SK-N-SH (cell line): ENCODE results near the gene PTBP1. TPM values are rescaled to one million over a fixed set of nuclear protein-coding genes. Genes with fewer than 3 reads are reported as not detected.
A peak's percentile ranks its signal among the peaks of the same experiment; 100 is the strongest.

Experiments used
- CTCF ChIA-PET: fragments of 300-600, 350-600 bp; formaldehyde crosslinking; extraction: SDS; loops from one replicate; lab custom pipeline; 2021; lab: Yijun Ruan, JAX
- POLR2A ChIA-PET: fragments of 350-600 bp; sonication (Branson Sonifier 250); formaldehyde crosslinking; extraction: SDS; loops from one replicate; lab custom pipeline; 2020; ENCODE audit warnings: antibody characterized with exemption, inconsistent platforms; lab: Yijun Ruan, JAX
- DNase-seq: peaks from one replicate; pipeline ENCODE4 v3.0.0; 2012
- H2AFZ ChIP-seq: fragments of 200-600 bp; sonication (generic); 2 replicates; pipeline ENCODE4 v1.8.1; 2016; ENCODE audit warnings: antibody characterized with exemption, mild to moderate bottlenecking, low read depth
- H3F3A ChIP-seq: fragments of 200-600 bp; sonication (generic); replicated peaks from 2 replicates; pipeline ENCODE3; 2016; ENCODE audit warnings: antibody characterized with exemption, mild to moderate bottlenecking; ENCODE audit not compliant: insufficient read depth
- H3K27ac ChIP-seq, 2 experiments: fragments of 200-500 bp in 1 of 2; fragments of 200-600 bp in 1 of 2; sonication (Bioruptor generic) in 1 of 2; sonication (generic), shearing (Covaris generic) in 1 of 2; 2 replicates each; pipeline versions ENCODE4 v1.5.1 to v1.6.1; 2014 to 2016; ENCODE audit warnings: low read depth in 2 of 2, inconsistent platforms in 1 of 2, low read length in 1 of 2, mild to moderate bottlenecking in 1 of 2, mixed read lengths in 1 of 2
- H3K27me3 ChIP-seq: fragments of 200-600 bp; sonication (generic), shearing (Covaris generic); 2 replicates; pipeline ENCODE4 v1.6.1; 2016; ENCODE audit warnings: mixed run types; ENCODE audit not compliant: insufficient read depth
- H3K36me3 ChIP-seq, 2 experiments: fragments of 200-500 bp in 1 of 2; fragments of 200-600 bp in 1 of 2; sonication (Bioruptor generic) in 1 of 2; sonication (generic) in 1 of 2; replicated peaks in 1 of 2; 2 replicates each; pipeline versions ENCODE3 to v1.5.1; 2014 to 2016; ENCODE audit warnings: low read length in 1 of 2, mild to moderate bottlenecking in 1 of 2; ENCODE audit not compliant: insufficient read depth in 2 of 2, control insufficient read depth in 1 of 2
- H3K4me1 ChIP-seq, 2 experiments: fragments of 200-500 bp in 1 of 2; fragments of 200-600 bp in 1 of 2; sonication (Bioruptor generic) in 1 of 2; sonication (generic), shearing (Covaris generic) in 1 of 2; 2 replicates each; pipeline versions ENCODE4 v1.5.1 to v1.6.1; 2014 to 2016; ENCODE audit warnings: low read depth in 1 of 2, low read length in 1 of 2, mixed run types in 1 of 2; ENCODE audit not compliant: insufficient read depth in 2 of 2, control insufficient read depth in 1 of 2
- H3K4me2 ChIP-seq: fragments of 200-600 bp; sonication (generic), shearing (Covaris generic); 2 replicates; pipeline ENCODE4 v1.6.1; 2017; ENCODE audit warnings: mixed run types
- H3K4me3 ChIP-seq, 2 experiments: fragments of 200-500 bp in 1 of 2; fragments of 200-600 bp in 1 of 2; sonication (Bioruptor generic) in 1 of 2; sonication (generic), shearing (Covaris generic) in 1 of 2; 2 replicates each; pipeline versions ENCODE4 v1.5.1 to v1.8.1; 2014 to 2016; ENCODE audit warnings: low read depth in 2 of 2, inconsistent platforms in 1 of 2, low read length in 1 of 2, mild to moderate bottlenecking in 1 of 2, mixed read lengths in 1 of 2, moderate library complexity in 1 of 2
- H3K79me2 ChIP-seq: fragments of 200-600 bp; sonication (generic); 2 replicates; pipeline ENCODE4 v1.8.1; 2017; ENCODE audit warnings: mild to moderate bottlenecking; ENCODE audit not compliant: insufficient read depth
- H3K9ac ChIP-seq: fragments of 200-600 bp; sonication (generic); 2 replicates; pipeline ENCODE4 v1.6.1; 2017; ENCODE audit warnings: mixed run types
- H3K9me2 ChIP-seq: fragments of 200-600 bp; sonication (generic); 2 replicates; pipeline ENCODE4 v1.6.1; 2017; ENCODE audit warnings: mixed run types
- H3K9me3 ChIP-seq: fragments of 200-600 bp; sonication (generic); 2 replicates; pipeline ENCODE4 v1.6.1; 2017; ENCODE audit warnings: mixed run types, mild to moderate bottlenecking, moderate library complexity
- H4K20me1 ChIP-seq: fragments of 200-600 bp; sonication (generic); 2 replicates; pipeline ENCODE4 v1.6.1; 2017; ENCODE audit warnings: mild to moderate bottlenecking, mixed run types; ENCODE audit not compliant: insufficient read depth
- CHD2 ChIP-seq: fragments of 150-350 bp; IDR thresholded peaks from 2 replicates; pipeline ENCODE4 v1.6.1; 2018; ENCODE audit warnings: low read length; ENCODE audit not compliant: partially characterized antibody
- ELF1 ChIP-seq: IDR thresholded peaks from 2 replicates; pipeline ENCODE4 v1.4.0; 2012
- EZH2phosphoT487 ChIP-seq: fragments of 200-600 bp; sonication (generic); IDR thresholded peaks from 2 replicates; pipeline ENCODE4 v1.6.1; 2017; ENCODE audit warnings: low read depth, mixed run types, mild to moderate bottlenecking, antibody characterized with exemption, moderate library complexity, borderline replicate concordance
- FOSL2 ChIP-seq: IDR thresholded peaks from 2 replicates; pipeline ENCODE4 v1.4.0; 2012; ENCODE audit warnings: low read depth, mild to moderate bottlenecking, moderate library complexity, borderline replicate concordance
- FOXJ3 ChIP-seq: sonication (generic); formaldehyde crosslinking; IDR thresholded peaks from 2 replicates; pipeline ENCODE4 v1.5.1; 2020; ENCODE audit warnings: mild to moderate bottlenecking, missing genetic modification reagents
- FOXM1 ChIP-seq: IDR thresholded peaks from 2 replicates; pipeline ENCODE4 v1.4.0; 2012; ENCODE audit warnings: low read depth, mild to moderate bottlenecking
- GATA2 ChIP-seq: sonication (generic); formaldehyde crosslinking; IDR thresholded peaks from 2 replicates; pipeline ENCODE4 v1.5.0; 2020; ENCODE audit warnings: mild to moderate bottlenecking, missing genetic modification reagents
- JUND ChIP-seq: IDR thresholded peaks from 2 replicates; pipeline ENCODE4 v1.4.0; 2012
- NFIC ChIP-seq: IDR thresholded peaks from 2 replicates; pipeline ENCODE4 v1.4.0; 2012; ENCODE audit warnings: borderline replicate concordance
- NRF1 ChIP-seq: IDR thresholded peaks from 2 replicates; pipeline ENCODE4 v1.6.1; 2012; ENCODE audit warnings: low read depth, mild to moderate bottlenecking, low read length
- RCOR1 ChIP-seq: fragments of 150-350 bp; IDR thresholded peaks from 2 replicates; pipeline ENCODE4 v1.6.1; 2017; ENCODE audit warnings: antibody characterized with exemption, low read length
- REST ChIP-seq: IDR thresholded peaks from 2 replicates; pipeline ENCODE4 v1.6.1; 2012; ENCODE audit warnings: mild to moderate bottlenecking, low read depth, low read length, moderate library complexity
- RFX5 ChIP-seq: IDR thresholded peaks from 2 replicates; pipeline ENCODE4 v1.6.1; 2012; ENCODE audit warnings: mild to moderate bottlenecking, improper control_type of control experiment, low read length
- RXRA ChIP-seq: IDR thresholded peaks from 2 replicates; pipeline ENCODE4 v1.4.0; 2012; ENCODE audit warnings: low read depth, mild to moderate bottlenecking, borderline replicate concordance
- SIN3A ChIP-seq: IDR thresholded peaks from 2 replicates; pipeline ENCODE4 v1.6.1; 2012; ENCODE audit warnings: low read depth, mild to moderate bottlenecking, low read length, moderate library complexity, borderline replicate concordance
- TAF1 ChIP-seq: IDR thresholded peaks from 2 replicates; pipeline ENCODE4 v1.6.1; 2012; ENCODE audit warnings: low read depth, mild to moderate bottlenecking, low read length, moderate library complexity, borderline replicate concordance
- TCF12 ChIP-seq: IDR thresholded peaks from 2 replicates; pipeline ENCODE4 v1.4.0; 2012
- TEAD4 ChIP-seq: IDR thresholded peaks from 2 replicates; pipeline ENCODE4 v1.4.0; 2012; ENCODE audit warnings: mild to moderate bottlenecking, borderline replicate concordance; ENCODE audit not compliant: insufficient read depth
- USF1 ChIP-seq: IDR thresholded peaks from 2 replicates; pipeline ENCODE4 v1.4.0; 2012; ENCODE audit warnings: low read depth, borderline replicate concordance
- YY1 ChIP-seq: IDR thresholded peaks from 2 replicates; pipeline ENCODE4 v1.4.0; 2012; ENCODE audit warnings: low read depth, mild to moderate bottlenecking
- WGBS: methylation state at CpG from one replicate; pipeline ENCODE4 v1.1.6; 2017; ENCODE audit warnings: low lambda C conversion rate; 5-methylcytosine and 5-hydroxymethylcytosine counted together
- polyA plus RNA-seq, 3 experiments: library from polyadenylated mRNA; depleted of rRNA; stranded (reverse); fragments of >200 nt; gene quantifications; 2 replicates each; pipeline ENCODE4 v1.2.3, GENCODE V29; 2012
- TF ChIP-seq, protein P1 (sequence below): IDR thresholded peaks from 2 replicates; pipeline ENCODE4 v1.4.0; 2012; ENCODE audit warnings: low read depth
- TF ChIP-seq, protein P2 (sequence below): fragments of 150-350 bp; IDR thresholded peaks from 2 replicates; pipeline ENCODE4 v1.6.1; 2016; ENCODE audit warnings: mild to moderate bottlenecking, low read depth, low read length
- TF ChIP-seq, protein P3 (sequence below): IDR thresholded peaks from 2 replicates; pipeline ENCODE4; 2012
- TF ChIP-seq, protein P4 (sequence below): fragments of 150-350 bp; IDR thresholded peaks from 2 replicates; pipeline ENCODE4 v1.6.1; 2017; ENCODE audit warnings: antibody characterized with exemption, low read length, low read depth, borderline replicate concordance

The PTBP1 gene
- polyA plus RNA-seq (2012; rRNA removed) = 172 and 243 TPM in 2 replicates
- 81.4 and 143 TPM in 2 replicates for polyA plus RNA-seq (2012; cell fraction: cytosol; rRNA removed)
- 286 and 334 TPM in 2 replicates for polyA plus RNA-seq (2012; cell fraction: nucleus; rRNA removed)

DNA sequence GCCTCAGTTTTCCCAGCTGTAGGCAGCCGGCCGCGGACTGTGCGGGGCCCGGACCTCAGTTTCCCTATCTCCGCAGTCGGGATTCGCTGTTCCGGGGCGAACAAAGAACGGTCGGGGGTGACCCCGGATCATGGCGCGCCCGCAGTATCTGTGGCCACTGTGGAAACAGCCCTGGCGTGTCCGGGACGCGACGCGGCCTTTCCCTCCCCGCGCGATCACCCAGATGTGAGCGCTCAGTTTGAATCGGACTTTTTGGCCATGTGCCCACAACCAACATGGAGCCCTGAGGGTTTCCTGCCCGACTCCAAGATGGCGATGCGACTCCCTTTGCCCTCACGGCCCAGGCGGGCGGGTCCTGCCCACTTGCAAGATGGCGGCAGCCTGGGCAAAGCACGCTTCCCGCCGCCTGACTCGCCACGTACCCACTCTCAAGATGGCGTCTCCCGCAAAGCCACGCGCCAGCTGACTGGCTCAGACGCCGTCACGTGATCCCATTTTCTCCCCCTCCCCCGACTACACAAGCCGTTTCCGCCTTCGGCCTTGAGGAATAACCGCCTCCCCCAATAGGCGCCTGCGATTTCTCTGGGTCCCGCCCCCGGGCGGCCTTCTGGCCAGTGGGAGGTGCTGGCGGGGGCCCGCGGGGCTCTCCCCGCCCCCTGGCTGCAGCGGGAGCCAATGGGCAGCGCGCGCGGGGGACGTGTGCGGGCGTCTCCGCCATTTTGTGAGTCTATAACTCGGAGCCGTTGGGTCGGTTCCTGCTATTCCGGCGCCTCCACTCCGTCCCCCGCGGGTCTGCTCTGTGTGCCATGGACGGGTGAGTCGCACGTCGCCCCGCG, at the start of gene PTBP1:
TSS of gene PTBP1 (plus strand) at position 761 of the 836 bp plus-strand sequence. CDS start at position 807, 46 bp downstream.
- Histone ChIP-seq H4K20me1 (peaks cover 41% of the 10 kb centered on the region), H3K4me2 (peak within 1 kb of the TSS; percentile 95), H3K27me3 (no peaks in the 10 kb centered on the region), H3K9ac (peak within 1 kb of the TSS; percentile 96), H2AFZ (no peak within 1 kb of the TSS), H3K79me2 (peaks cover 41% of the 10 kb centered on the region), H3K36me3 (peaks cover 10 to 11% of the 10 kb centered on the region in 2 experiments), H3F3A (peaks cover 4% of the 10 kb centered on the region), H3K9me2 (no peaks in the 10 kb centered on the region), H3K4me3 (peak within 1 kb of the TSS; percentile 85 to 88), H3K4me1 (peaks cover 26 to 42% of the 10 kb centered on the region in 2 experiments; a peak in 3 of 4 replicates), H3K27ac (peak within 1 kb of the TSS; percentile 81 to 94), H3K9me3 (no peaks in the 10 kb centered on the region)
- peak; percentile 97 for DNase-seq
- POLR2A ChIA-PET = interaction anchor here (0.5 to 1.6 kb wide), 2 partner anchors 54 to 476 kb away, joined by 3 read pairs; no protein-coding TSS in a partner anchor
- CTCF ChIA-PET = interaction anchor here (1.2 to 1.5 kb wide), 2 partner anchors 55 to 187 kb away, joined by 3 read pairs; partner anchors contain the start of gene WDR18
- 3% methylated on average over 34 of the region's 83 CpGs for WGBS
- TF ChIP-seq NRF1 = no peak
- TF ChIP-seq RCOR1 = no peak
- TF ChIP-seq, protein P1, sequence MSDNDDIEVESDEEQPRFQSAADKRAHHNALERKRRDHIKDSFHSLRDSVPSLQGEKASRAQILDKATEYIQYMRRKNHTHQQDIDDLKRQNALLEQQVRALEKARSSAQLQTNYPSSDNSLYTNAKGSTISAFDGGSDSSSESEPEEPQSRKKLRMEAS = peak; percentile 89
- peak; percentile 85 for TF ChIP-seq CHD2
- TF ChIP-seq TCF12 = 0 out of 2 replicates have a peak, but pooled peaks have one; percentile 5
- peak; percentile 99 for TF ChIP-seq USF1
- TF ChIP-seq, protein P2, sequence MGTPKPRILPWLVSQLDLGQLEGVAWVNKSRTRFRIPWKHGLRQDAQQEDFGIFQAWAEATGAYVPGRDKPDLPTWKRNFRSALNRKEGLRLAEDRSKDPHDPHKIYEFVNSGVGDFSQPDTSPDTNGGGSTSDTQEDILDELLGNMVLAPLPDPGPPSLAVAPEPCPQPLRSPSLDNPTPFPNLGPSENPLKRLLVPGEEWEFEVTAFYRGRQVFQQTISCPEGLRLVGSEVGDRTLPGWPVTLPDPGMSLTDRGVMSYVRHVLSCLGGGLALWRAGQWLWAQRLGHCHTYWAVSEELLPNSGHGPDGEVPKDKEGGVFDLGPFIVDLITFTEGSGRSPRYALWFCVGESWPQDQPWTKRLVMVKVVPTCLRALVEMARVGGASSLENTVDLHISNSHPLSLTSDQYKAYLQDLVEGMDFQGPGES = peak; percentile 86
- TF ChIP-seq TAF1 = peak; percentile 88
- TF ChIP-seq RFX5 = no peak
- TF ChIP-seq, protein P3, sequence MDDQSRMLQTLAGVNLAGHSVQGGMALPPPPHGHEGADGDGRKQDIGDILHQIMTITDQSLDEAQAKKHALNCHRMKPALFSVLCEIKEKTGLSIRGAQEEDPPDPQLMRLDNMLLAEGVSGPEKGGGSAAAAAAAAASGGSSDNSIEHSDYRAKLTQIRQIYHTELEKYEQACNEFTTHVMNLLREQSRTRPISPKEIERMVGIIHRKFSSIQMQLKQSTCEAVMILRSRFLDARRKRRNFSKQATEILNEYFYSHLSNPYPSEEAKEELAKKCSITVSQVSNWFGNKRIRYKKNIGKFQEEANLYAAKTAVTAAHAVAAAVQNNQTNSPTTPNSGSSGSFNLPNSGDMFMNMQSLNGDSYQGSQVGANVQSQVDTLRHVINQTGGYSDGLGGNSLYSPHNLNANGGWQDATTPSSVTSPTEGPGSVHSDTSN = peak; percentile 95
- peak; percentile 56; the same call in 1 of the 2 replicates for TF ChIP-seq REST
- no peak for TF ChIP-seq GATA2 (CRISPR knock-in tag)
- TF ChIP-seq EZH2phosphoT487 = no peak
- no peak for TF ChIP-seq FOXM1
- no peak for TF ChIP-seq JUND
- no peak for TF ChIP-seq FOXJ3
- TF ChIP-seq, protein P4, sequence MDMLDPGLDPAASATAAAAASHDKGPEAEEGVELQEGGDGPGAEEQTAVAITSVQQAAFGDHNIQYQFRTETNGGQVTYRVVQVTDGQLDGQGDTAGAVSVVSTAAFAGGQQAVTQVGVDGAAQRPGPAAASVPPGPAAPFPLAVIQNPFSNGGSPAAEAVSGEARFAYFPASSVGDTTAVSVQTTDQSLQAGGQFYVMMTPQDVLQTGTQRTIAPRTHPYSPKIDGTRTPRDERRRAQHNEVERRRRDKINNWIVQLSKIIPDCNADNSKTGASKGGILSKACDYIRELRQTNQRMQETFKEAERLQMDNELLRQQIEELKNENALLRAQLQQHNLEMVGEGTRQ = peak; percentile 90
- TF ChIP-seq RXRA = no peak
- peak; percentile 67; the same call in 1 of the 2 replicates for TF ChIP-seq NFIC
- TF ChIP-seq TEAD4 = no peak
- 0 out of 2 replicates have a peak, but pooled peaks have one; percentile 26 for TF ChIP-seq SIN3A
- peak; percentile 100 for TF ChIP-seq YY1
- TF ChIP-seq ELF1 = peak; percentile 93
- no peak for TF ChIP-seq FOSL2
